GM21423 (cell line): ENCODE data around the gene WDFY4.

ENCODE experiments used
- ATAC-seq: cut with Tn5 transposase; IDR thresholded peaks from one replicate; pipeline ENCODE4 v1.9.1; 2021; ENCODE audit warnings: mild to moderate bottlenecking, moderate library complexity; ENCODE audit not compliant: unreplicated experiment

The WDFY4 gene

DNA sequence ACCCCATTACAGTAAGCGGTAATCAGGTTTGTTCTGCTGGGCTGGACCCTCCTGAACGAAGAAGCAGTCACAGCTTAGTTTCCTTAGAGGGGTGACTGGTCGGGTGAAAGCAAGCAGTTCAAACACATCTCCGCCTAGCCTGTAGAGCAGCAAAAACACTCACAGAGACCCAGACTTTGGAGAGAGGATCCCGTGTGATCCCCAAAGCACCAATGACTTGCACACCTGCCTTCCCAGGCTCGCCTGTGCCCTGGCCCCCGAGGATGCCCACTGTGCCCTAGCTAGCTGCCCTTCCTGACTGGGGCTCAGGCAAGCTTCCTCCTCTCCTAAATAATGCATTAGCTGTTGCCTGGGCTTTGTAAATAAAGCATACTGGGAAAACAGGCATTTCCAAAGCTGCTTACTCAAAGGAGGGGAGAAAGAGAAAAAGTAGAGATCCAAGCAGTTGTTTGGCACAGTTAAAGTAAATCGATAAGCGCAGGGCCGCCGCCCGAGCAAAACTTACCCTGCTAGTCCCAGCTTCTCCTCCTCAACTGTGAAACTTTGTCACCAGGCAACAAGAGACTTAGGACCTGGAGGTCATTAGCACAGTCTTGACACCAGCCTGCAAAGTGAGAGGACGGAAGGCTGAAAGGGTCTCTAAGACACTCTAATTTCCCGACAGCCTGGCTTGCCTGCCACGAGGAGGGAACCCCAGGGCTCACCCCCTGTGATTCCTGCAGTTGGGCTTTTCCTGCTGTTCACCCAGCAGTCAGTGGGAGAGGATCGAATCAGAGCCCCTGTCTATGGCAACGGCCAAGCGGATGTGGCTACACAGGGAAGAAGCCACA, 250.2 kb downstream of the WDFY4 start:
- ATAC-seq = no peak

DNA sequence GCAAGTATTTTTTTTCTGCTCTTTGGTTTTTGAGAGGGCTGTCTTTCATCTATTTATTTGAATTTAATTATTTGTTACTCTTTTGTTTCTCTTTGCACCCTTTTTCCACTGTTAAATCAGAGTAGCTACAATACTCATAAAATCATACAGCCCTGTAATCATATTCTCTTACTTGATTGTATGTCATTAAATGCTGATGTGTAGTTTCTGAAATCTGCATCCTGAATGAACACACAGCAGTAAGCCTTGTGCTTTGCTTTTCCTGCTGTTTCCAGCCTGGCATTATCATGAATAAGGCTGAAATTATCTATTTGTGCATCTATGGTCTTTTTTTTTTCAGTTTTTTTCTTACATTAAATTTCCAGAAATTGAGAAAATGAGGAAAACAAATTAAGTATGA, 250.9 kb downstream of the WDFY4 start:
- ATAC-seq = no peak

DNA sequence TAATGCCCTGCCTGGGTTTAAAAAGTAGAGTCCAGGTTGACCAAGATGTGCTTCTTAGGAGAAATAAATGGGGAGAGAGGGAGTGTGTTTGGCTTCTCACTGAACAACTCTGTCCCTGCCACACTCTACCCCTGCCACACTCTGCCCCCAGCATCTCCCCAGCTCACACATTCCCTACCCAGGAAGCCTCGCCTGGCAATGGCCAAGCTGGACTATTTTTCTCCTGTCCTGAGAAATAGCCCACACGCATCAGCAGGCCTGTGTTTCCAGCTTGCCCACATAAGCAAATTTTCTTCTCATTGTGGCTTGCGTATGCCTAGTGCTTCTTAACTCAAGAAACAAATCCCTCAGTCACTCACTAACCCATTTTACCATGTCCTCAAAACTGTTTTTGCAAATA, 253.1 kb downstream of the WDFY4 start:
- no peak for ATAC-seq

DNA sequence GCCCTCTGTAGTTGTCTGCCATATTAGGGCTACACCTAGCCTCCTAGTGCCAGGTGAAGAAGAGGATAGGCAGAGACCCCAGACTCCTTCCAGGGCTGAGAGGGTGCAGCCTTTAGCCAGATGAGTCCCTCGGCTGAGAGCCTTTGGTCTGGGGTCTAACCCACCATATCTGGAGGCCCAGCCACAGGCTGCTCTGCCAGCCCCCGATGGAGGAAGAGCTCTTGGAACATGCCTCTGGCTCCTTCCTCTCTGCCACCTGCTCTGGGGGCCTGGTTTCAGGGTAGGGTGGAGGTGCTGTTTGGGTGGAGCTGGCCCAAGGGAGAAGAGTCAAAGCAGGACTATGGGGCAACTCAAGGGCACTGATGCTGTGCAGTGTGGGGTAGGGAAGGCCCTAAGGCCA, 253.6 kb downstream of the WDFY4 start:
- ATAC-seq = no peak

DNA sequence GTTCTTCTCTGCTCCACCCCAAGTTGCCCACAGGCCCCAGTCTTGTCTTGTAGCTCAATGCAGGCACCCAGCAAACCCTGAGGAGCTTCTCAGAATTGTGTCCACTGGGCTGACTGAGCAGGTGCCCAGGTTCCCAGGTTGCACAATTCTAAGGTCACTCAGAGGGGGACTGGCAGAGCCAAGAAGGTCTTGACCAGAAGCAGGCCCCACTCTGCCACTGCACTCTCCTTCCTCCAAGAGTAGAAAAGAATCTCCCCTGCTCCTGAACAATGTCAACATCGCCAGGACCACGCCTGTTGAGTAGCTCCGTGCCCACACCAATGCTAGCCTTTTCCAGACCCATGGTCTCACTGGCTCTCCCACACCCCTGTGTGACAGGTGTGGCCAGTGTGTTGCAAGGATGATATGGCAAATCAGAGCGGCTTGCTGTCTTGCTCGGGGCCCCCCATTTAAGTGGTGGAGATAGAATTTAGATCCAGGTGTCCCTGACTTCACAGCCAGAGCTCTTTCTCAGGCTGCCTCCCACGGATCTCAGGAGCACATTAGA, 254.4 kb downstream of the WDFY4 start:
- ATAC-seq = no peak

DNA sequence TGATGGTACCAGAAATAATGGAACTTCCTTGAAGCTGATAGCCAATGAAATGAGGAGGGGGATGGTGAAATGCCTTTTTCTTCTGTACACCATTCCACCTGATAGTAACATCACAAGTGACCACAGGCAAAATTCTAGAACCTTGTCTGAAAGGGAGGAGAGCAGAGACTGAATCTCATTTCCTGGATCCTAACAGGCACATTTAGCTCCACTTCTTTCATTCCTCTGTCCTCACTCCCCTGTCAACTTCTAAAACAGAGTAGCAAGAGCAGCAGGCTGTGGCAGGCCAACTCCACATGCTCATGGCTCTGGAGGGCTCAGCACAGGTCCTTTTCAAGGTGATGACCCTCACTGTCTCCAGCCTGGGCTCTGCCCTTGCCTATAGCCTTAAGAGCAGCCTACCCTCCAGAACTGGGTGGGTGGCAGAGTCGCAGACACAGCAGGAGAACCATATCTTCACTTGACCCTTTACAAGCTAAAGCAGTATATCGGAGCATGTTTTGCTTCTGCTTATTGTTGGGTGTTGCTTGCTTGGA, 255.2 kb downstream of the WDFY4 start, which contains the start of gene LRRC18:
Gene LRRC18, minus strand, starts transcription at position 51 of the 536 bp plus-strand sequence. CDS start 25,685 bp downstream, outside the sequence.
- ATAC-seq = no peak

DNA sequence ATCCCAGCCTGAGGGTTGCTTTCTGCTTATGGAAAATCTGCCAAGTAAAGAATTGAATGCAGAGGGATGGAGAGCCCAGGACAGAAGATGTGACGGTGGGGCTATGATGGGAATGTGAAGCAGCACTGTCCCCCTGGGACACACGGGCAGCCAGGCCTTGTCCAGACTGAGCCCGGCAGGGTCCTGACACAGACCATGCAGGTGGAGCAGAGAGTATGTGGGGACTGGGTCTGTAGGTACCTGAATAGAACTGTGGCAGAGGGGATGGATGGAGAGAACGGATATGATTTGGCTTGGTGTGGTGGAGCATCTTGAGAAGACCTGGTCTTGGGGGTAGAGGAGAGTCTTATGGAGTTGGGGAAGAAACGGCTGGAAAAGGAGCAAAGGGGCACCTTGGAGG, 255.7 kb downstream of the WDFY4 start:
- no peak for ATAC-seq

DNA sequence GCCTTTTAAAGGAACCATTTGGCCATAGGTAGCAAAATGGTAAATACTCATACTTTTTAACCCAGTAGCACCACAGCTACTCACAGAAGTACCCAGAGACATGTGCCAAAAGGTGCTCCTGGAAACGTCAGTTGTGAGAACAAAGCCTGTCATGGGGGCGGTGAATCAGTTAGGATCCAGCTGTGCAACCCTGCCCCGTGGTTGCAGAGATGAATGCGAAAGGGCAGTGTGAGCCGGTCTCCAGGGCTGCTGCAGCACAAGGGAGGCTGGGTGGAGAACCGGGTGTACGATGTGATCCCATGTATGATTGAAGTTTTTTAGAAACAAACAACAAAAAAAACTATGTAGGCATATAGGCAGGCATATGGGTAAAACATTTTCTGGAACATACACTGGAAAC, 256.3 kb downstream of the WDFY4 start:
- no peak for ATAC-seq

DNA sequence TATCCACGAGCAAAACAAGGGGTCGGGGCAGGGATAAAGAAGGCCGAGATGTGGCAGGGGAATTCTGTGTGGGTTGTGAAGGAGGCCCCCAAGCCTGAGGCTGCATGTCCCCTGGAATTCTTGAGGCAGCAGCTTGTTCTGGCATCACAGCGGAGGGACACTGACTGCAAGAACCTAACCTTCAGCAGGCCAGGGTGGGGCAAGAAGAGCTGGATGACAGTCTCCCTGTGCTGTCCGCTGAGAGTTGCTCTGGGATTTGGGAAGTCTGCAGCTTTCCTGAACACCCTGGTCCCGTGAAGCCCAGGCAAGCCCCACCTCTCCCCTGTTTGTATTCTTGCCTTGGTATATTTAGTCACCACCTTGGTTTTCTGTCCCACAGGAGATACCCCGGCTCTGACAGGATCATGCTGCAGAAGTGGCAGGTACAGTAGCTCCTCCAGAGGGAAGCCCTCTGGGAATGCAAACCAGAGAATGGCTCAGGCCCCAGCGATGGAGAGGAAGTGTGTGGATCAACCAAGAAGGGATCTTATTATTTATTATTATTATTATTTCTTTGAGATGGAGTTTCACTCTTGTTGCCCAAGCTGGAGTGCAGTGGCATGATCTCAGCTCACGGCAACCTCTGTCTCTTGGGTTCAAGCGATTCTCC, 256.9 kb downstream of the WDFY4 start:
- no peak for ATAC-seq

DNA sequence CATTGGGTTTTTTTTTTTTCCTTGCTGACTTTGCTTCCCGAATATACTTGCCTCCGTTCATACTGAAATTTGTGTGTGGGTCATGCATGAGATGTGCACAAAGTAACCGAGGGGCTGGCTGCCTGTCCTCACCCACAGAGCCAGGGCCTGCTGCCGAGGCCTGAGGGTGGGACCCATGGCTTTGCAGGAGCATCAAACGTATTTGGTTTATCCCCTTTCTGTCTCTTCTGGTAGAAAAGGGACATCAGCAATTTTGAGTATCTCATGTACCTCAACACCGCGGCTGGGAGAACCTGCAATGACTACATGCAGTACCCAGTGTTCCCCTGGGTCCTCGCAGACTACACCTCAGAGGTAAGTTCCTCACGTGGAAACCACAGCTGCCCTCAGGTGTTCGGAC, 258.4 kb downstream of the WDFY4 start:
- ATAC-seq = no peak

DNA sequence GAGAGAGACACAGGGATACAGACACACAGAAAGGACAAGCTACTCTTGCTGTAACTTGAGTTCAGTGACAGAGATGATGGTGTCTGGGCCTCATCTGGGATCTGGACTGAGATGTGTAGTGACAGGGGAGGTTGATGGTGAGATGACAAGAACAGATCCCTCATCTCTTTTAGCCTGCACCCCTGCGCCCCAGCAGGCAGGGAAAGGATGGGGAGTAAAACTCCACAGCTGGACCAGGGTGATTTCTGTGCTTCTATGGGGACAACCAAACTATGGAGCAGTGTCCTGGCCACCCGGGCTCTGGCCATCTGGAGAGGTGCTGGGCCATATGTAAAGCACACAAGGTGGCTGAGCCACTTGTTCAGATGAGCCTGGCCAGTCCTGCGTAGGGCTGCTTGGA, 259.5 kb downstream of the WDFY4 start:
- no peak for ATAC-seq

DNA sequence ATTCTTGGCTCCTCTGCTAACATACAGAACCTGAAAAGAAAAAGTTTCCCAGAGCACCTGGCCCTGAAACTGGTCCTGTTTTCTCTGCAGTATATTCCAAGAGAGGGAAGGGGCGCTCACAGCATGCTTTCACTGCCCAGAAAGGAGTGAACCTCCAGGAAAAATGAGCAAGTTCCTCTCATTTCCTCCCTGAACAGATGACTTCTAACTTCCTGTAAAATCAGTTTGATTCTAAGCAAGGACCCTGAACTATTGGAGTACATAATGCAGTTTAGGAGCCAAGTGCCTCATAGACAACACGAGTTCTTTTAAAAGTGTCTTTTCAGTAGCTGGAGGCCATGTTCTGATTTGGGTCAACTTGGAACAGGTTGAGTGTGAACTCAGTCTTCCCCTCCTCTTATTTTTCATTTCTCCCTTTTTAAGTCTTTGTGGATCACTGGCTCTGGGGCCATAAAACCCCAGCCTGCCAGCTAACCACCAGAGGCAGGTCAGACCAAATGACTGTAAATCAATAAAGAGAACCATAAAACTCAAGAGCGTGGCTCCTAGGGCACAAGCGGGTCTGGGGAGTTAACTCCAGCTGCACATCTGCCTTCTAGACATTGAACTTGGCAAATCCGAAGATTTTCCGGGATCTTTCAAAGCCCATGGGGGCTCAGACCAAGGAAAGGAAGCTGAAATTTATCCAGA, 260.9 kb downstream of the WDFY4 start:
- ATAC-seq = no peak

DNA sequence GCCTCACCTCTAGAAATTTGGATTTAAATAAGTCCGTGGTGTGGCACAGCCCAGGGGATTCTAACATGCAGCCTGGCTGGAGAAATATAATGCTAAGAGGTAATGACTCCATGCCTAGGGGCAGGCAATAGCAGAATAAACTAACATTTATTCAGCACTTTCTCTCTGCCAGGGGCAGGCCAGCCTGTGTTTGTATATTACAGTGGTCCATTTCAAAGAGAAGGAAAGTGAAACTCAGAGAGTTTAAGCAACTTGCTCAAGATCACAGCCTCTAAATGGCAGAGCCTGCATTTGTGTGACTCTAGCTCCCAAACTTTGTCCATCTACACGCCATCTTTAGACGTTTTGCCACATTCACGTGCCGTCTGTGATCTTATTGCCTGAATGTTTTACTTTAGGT, 261.7 kb downstream of the WDFY4 start:
- ATAC-seq = no peak

DNA sequence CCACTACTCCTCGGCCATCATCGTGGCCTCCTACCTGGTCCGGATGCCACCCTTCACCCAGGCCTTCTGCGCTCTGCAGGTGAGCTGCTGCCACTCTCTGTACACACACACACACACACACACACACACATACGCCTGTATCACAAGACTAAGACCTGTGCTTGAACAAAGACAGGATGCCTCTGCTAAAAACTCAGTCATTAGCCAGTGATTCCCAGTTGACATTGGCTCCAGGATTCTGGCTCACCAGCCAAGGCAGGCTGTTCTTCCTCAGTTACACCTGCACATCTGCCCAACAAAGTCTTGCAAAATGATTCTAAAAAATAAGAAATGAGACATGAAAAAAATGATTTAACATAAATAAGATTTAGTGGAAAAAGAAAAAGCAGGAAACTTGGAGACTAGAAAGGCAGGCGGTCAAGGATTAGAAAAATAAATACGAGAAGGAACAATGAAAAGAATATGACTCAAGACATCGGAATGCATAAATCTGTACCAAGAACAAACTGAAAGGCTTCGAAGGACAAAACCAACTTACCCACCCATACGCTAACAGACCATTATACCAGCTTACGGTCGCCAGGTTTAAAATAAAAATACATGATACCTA, 262.3 kb downstream of the WDFY4 start:
- no peak for ATAC-seq

DNA sequence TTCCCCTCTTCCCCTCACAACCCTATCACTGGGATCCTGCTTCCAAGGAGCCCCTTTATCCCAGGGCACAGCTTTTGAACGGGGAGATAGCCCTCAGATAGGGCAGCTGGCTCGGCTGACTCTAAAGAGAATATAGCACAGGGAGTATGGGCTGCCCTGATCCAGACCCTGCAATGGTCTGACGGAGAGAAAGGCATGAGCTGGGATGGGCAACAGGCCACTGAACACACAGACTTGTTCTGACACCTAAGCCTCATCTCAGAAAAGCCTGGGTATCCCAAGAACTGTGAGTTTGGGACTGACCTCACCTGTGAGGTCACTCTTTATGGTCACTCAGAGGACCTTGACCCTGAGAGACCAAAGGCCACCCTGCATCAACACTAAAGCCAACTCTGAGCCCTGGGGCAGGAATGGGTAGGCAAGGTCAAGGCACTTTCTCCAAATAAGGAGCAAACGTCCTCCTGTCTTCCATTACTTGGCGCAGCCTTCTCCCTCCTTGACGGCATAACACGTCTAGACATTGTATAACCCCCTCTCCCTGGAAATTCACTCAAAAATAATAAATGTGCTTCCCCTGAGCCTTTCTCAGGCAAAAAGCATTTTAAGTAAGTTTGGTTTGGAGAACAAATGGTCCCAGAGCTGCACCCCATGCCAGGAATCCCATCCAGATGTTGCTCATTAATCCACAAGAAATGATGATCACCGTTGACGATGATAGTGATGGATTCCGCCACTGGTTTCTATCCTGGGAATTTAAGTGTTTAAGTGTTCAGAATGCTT, 263.2 kb downstream of the WDFY4 start:
- ATAC-seq = no peak

DNA sequence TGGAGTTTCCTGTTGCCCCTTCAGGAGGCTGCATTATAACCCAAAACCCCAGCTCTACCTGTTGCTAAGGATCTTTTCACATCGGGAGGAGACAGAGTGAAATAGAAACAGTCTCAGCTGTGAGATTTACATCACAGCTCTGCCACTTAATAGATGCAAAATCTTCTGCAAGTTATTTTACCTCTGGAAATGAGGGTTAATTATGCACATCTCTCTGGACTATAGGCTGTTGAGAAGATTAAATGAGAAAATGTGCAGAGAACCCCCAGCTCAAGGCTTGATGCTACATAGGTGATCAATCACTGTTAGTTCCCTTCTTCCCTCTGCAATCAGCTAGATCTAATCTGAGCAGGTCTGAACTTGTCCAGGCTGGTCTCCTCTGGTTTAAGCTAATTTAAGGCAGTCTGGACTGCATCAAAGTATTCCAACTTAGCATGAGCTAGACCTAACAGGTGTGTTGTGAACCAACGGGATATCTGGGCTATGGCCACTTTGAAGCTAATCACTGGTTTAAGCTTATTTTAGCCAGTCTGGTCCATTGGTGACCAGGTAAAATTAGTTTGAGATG, 263.9 kb downstream of the WDFY4 start:
- no peak for ATAC-seq

DNA sequence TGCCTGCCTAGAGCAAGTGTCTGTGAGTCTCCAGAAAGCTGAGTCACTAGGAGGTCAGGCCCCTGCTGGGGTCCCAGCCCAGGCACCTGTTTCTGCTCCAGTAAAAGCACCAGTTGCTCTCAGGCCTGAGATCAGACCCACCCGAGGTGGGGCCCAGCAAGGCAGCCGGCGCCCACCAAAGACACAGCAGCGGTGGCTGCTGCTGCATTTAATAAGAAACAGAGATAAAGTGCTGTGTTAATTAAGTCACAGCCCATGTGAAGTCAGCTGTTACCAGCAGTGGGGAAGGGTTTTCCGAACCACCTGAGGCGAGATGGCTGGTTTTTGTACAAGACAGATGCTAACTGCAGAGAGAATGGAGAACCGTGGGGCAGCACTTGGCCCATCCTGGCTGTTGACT, 267.0 kb downstream of the WDFY4 start:
- ATAC-seq = no peak

DNA sequence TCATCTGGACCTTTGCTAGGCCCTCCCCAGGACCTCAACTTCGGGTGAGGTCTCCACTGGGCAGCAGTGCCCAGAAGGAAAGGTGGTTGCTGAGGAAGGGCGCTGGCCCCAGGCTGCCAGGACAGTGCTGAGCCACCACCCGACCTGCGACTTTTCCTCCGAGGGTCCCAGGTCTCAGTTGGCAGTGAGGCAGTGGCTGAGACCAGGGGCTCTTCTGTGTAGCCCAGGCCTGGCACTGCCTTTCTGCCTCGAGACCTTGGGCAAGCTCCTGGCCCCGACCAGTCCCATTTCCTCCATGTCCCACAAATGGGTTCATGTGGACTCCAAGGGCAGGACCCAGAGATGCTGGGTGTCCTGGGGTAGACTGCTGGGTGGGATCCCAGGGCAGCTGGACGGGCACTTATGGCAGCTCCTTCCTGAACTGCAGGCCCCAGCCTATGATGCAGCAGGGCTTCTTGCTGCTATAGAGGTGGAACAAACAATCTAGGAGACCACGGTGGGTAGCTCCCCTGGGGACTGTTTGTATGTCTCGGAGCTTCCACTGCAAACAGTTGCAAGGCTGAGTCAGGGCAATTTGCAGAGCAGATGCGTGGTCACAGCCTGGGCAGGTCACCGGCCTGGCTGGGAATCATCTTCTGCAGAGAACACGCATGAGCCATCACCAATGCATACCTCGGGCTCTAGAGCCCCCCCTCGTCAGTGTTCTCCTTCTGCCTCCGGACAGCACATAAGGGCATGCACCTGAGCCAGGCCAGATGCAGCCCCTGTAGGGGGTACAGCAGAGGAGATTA, 272.9 kb downstream of the WDFY4 start:
- ATAC-seq = no peak

DNA sequence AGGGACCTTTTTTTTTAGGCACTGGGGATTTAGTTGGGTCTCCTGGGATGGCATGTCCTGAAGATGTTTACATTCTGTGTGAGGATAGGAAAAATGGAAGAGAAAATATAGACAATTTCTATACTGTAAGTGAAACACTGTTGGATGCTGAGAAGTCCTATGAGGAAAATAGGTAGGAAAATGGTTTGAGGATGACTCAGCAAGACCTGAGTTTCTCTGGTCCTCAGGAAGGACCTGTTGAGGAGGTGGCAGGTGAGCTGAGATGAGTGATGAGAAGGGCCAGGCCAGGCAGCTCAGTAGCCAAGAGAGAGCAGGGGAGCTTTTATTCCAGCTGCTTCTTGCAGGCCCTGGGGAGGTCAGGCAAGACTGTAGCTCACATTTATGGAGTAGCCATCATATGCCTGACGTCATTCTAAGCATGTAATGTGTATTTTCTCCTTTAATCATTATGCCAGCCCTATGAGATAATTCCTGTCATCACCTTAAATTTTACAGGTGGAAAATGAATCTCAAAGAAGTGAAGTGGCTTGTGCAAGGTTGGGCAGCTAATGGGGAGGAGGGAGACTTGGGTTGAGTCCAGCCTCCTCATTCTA, 274.0 kb downstream of the WDFY4 start:
- ATAC-seq = no peak
